ENCODE measurements around the gene GSTM2. TPM values are rescaled to one million over a fixed set of nuclear protein-coding genes. Genes with fewer than 3 reads are reported as not detected.

The GSTM2 gene
- total RNA-seq, 1 experiment from 2014 or later, result 14.9 TPM

DNA sequence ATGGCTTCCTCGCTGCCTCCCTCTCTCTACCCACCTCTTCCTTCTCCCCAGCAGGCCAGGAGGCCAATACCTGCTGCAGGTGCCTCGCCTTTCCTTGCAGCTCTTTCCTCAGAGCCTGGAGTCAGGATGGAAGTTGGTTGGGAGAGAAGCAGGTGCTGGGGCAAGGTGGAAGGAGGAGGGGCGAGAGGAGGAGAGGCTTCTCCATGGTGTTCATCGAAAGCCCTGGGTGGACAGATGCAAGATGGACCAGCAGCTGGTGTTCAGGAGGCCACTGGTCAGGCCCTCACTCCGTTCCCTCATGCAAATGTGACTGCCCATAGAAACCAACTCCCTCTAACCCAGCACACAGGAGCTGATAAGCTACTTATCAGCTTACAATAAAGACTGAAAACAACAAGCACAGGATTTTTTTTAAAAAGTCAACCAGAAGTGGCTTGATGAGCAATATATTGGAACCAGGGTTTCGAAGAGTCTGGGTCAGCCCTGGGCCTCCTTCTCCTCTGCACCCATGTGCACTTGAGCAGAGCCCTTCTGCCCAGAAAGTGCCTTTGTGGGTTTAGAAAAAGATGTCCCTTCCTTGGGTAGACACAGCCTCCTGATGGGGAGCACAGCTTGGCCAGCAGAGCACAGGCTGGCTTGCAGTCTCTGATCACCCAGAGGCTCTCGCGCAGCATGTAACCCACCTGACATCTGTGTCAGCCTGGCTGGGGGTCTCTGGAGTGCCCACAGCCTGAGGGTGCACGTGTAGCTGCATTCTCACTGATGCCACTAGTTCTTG lies 28.6 kb upstream of the GSTM2 start:
- Histone ChIP-seq H3K79me1 (ENCODE audit: insufficient read depth, low read depth, low read length, poor library complexity, severe bottlenecking) (no peaks in the 10 kb centered on the region), H3K4me1 (ENCODE audit: insufficient read depth, low read length) (peaks cover 7% of the 10 kb centered on the region; the same call in 1 of the 2 replicates)
- peaks cover 11% of the 10 kb centered on the region for H3K27me3 Mint-ChIP-seq (ENCODE audit: low read depth)

More for the DNA sequence above, 28.6 kb upstream of the GSTM2 start:
- Mint-ChIP-seq H3K36me3 (ENCODE audit: insufficient read depth in 1 of 3, low read depth in 3 of 3) (no peaks in the 10 kb centered on the region), H3K27ac (peak overlapping the region in 2 of 3 experiments; percentile 6 to 85; a peak in 3 of 7 replicates), H3K9me3 (no peaks in the 10 kb centered on the region), H3K4me1 (peaks cover 26 to 40% of the 10 kb centered on the region in 2 experiments), H3K4me3 (no peak overlapping the region)
- H2AK5ac ChIP-seq (ENCODE audit: insufficient read length, low read length), result no peak overlapping the region
- no peak overlapping the region for H3K23ac ChIP-seq (ENCODE audit: insufficient read length, low read depth, low read length)
- H3K27ac ChIP-seq (ENCODE audit: insufficient read length, low read depth, low read length), result no peak overlapping the region
- H3K27me3 ChIP-seq (ENCODE audit: insufficient read depth, low read length), result no peaks in the 10 kb centered on the region
- H4K8ac ChIP-seq (replicated peaks; ENCODE audit: insufficient read length, low read depth, low read length), result no peak overlapping the region
- H3K4me2 ChIP-seq (ENCODE audit: insufficient read depth, insufficient read length, low read length), result no peak overlapping the region
- peak; percentile 14 for DNase-seq
- no peak overlapping the region for H3K4ac ChIP-seq (ENCODE audit: low read depth, low read length)
- no peaks in the 10 kb centered on the region for H3K23me2 ChIP-seq (ENCODE audit: insufficient read length, low read depth, low read length, poor library complexity, severe bottlenecking)
- H4K5ac ChIP-seq (ENCODE audit: insufficient read length, low read depth, low read length), result no peak overlapping the region
- H4K91ac ChIP-seq (ENCODE audit: insufficient read length, low read depth, low read length), result no peak overlapping the region
- no peak overlapping the region for H3T11ph ChIP-seq (ENCODE audit: low read length)
- H3K14ac ChIP-seq (ENCODE audit: insufficient read depth, low read length), result no peak overlapping the region; the same call in 1 of the 2 replicates
- WGBS (ENCODE audit: extremely low coverage, insufficient read length, low lambda C conversion rate), result no CpG with 5 or more reads among the region's 9 CpGs
- no peak overlapping the region for H2BK5ac ChIP-seq (ENCODE audit: insufficient read length, low read length)
- no peaks in the 10 kb centered on the region for H3K9me3 ChIP-seq (ENCODE audit: control insufficient read depth, low read depth, low read length)
- no peak overlapping the region for H2BK15ac ChIP-seq (ENCODE audit: low read depth, low read length)
- no peak overlapping the region for H2BK120ac ChIP-seq (ENCODE audit: low read depth, low read length, poor library complexity, severe bottlenecking)
- no peak overlapping the region for H2BK20ac ChIP-seq (ENCODE audit: low read depth, low read length, poor library complexity, severe bottlenecking)
- H2BK12ac ChIP-seq (ENCODE audit: insufficient read length, low read depth, low read length), result no peak overlapping the region
- TF ChIP-seq, protein P1, sequence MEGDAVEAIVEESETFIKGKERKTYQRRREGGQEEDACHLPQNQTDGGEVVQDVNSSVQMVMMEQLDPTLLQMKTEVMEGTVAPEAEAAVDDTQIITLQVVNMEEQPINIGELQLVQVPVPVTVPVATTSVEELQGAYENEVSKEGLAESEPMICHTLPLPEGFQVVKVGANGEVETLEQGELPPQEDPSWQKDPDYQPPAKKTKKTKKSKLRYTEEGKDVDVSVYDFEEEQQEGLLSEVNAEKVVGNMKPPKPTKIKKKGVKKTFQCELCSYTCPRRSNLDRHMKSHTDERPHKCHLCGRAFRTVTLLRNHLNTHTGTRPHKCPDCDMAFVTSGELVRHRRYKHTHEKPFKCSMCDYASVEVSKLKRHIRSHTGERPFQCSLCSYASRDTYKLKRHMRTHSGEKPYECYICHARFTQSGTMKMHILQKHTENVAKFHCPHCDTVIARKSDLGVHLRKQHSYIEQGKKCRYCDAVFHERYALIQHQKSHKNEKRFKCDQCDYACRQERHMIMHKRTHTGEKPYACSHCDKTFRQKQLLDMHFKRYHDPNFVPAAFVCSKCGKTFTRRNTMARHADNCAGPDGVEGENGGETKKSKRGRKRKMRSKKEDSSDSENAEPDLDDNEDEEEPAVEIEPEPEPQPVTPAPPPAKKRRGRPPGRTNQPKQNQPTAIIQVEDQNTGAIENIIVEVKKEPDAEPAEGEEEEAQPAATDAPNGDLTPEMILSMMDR (conservative IDR thresholded peaks at IDR 0.05), result no peak
- no peak overlapping the region for H3K56ac ChIP-seq (ENCODE audit: insufficient read length, low read depth, low read length)
- no peaks in the 10 kb centered on the region for H3K79me2 ChIP-seq (ENCODE audit: insufficient read depth, low read length)
- no peak overlapping the region for H3K18ac ChIP-seq (ENCODE audit: insufficient read length, low read depth, low read length)
- no peak overlapping the region for H3K9ac ChIP-seq (ENCODE audit: extremely low read depth, insufficient read length, low read length)
- no peaks in the 10 kb centered on the region for H4K20me1 ChIP-seq (ENCODE audit: control insufficient read depth, insufficient read depth, insufficient read length)
- H2AFZ ChIP-seq (ENCODE audit: low read length), result no peak overlapping the region
